SIG-M5 treated with dmso at 0.1 percent for 504 hours (cell line): ENCODE measurements around the gene SLC22A8.
"Not testable (repeated sequence)": the region's sequence is repeated elsewhere in the genome, so short reads cannot be mapped to it uniquely, and the experiment has no call there.

Source experiments
- DNase-seq: peaks from one replicate; lab custom pipeline; 2025; ENCODE audit not compliant: unreplicated experiment; lab: John Stamatoyannopoulos, UW

The SLC22A8 gene

DNA sequence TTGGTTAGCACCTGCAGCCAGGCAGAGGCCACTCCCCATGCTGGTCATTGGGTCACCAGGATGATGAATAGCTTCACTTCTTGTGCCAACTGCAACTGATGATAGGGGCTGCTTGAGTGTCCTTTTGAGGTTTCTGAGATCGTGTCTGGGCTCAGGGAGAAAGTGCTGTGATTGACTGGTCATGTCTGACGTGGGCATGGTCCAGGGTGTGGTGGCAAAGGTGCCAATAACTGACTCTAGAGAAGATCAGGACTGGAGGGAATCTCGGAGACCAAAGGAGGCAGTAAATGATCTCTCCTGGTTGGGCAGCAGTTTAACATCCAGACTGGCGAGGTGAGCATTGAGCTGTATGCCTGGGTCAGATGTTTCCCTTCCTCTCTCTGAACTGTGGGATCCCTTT, 20.9 kb downstream of the SLC22A8 start:
- no peak for DNase-seq

DNA sequence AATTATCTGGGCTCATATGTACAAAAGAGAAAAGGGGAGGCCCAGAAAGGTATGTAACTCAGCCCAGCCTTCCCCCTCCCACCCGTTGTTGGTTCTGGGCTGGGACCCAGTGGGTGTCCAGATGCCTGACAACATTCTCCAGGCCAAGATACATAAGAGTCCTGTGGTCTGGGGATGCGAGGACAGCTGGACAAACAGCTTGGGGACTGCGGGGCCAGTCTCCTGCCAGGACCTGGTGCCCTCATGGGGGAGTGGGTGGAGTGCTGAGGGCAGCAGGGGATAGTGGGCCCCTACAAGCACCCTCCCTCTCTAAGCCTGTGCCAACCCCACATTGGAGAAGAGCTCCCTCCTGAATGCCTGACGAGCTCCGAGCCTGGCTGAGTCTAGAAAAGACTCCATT, 27.4 kb downstream of the SLC22A8 start:
- no peak for DNase-seq

DNA sequence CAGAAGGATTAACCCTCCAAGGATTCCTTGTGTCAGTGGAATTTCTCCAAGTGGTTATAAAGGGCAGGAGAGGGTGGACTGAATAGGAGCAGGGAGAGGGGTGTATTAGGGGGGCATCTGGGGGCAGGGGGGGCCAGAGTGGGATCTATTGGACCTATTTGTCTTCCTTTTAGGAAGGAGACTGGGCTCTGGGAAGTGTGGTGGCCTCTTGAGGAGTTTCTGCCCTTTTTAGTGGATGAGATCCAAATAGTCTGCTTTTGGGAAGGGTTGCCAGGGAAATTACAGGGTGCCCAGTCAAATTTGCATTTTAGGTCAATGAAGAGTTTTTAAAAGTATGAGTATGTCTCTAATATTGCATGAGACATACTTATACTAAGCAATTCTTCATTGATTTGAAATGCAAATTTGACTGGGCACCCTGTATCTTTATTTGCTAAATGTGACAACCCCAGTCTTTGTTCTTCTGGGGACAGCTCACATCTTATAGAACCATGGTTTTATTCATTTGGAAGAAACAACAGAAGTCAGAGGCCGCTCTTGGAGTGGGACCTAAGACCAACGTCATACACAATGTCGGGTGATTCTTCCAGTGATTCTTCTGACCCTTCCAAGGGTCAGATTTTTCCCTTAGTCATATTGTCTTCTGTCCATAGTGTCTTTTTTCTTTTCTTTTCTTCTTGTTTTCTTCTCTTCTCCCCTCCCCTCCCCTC, 30.4 kb downstream of the SLC22A8 start:
- DNase-seq = no peak

DNA sequence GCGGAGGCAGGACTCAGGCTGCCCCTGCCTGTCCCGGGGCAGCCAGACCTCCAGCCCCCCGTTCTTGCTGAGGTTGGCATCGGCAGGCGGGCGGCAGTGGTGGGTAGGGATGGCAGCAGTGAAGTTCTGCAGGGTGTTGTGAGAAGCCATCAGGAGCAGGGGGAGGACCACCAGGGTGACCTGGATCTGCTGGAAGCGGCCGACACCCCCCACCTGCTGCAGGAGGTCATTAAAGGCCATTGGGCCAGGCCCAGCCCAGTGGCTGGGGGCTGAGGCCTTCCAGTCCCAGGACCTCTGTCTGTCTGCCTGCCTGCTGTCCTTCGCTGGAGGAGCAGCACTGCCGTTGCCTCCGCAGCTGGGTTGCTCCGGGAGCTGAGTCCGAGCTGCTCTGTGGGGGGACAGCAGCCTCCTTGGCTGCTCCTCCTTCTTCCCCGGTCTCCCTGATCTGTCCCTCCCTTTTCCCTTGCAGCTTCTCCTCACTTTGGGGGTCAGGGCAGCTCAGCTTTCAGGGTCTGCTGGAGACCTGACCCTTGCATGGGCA, 31.1 kb downstream of the SLC22A8 start, which contains the start of gene SLC22A6:
SLC22A6 (minus strand) TSS at position 517 of the 541 bp plus-strand sequence; CDS start at position 240, 277 bp downstream.
- DNase-seq = no peak

DNA sequence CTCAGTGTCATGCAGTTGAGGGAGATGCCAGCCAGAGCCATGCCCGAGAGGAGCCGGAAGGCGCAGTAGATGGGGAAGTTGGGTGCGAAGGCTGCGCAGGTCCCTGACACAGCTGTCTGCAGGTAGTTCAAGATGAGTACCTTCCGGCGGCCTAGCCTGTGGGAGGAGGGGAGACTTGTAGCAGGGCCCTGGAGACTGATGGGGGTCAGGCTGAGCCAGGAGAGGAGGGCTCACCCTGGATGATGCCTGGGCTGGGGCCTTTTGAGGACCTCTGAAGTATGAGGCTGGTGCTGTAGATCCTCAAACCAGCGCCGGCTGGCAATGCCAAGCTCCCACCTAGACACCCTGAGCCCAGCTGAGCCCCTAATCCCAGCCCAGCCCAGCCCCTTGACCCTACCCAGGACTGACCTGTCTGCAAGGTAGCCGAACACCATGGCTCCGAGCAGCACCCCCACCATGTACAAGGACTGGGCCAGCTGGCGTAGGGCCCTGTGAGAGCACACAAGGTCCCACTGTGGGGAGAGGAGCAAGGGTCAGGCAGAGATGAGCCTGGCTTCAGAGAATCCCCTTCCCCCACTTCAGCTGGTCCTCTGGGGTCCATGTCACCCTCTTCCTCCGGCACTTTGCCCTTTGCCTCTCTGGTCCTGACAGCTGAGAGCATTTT, 32.0 kb downstream of the SLC22A8 start:
- DNase-seq = no peak

DNA sequence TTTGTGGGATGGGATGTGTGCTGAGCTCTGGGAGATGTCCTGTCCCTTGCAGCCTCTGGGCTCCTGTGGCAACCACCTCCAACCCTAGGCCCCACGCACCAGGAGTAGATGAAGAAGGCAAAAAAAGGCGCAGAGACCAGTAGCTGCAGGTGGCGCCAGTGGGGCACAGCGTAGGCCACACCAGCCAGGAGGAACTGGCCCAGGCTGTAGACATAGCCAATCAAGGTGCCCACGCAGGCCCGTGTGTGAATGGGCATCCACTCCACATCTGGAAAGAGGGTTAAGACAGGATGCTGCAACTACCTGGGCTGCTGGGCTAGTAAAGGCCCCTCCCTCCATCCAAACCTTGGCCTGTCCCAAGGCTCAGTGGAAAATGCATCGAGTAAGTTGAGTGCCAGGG, 33.9 kb downstream of the SLC22A8 start:
- no peak for DNase-seq

DNA sequence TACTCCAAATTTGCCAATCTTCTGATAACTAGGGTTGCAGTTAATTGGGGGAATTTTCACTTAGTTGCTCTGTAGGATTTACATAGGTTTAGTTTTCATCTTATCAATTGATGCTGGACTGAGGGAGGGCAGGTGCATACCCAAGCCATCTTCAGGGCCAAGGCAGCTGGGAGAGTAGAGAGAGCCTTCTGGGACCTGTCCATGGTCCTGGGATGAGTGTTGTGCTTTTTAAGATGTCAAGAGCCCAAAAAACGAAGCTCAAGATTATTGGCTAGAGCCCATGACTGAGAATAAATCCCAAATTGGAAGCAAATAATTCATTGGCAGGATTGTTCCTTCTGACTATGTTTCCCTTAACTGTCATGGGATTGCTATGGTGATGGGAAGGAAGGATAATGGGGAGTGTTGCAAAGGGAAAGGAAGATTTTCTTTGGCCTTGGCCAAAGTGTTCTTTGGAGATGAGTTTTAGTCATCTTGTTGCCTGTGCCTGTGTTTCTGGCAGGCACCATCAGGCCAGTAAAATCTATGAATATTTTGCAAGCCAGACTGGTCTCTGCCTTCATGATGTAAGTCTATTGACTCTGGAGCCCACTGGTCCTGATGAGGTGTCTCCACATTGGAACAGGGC, 35.4 kb downstream of the SLC22A8 start:
- DNase-seq = no peak

DNA sequence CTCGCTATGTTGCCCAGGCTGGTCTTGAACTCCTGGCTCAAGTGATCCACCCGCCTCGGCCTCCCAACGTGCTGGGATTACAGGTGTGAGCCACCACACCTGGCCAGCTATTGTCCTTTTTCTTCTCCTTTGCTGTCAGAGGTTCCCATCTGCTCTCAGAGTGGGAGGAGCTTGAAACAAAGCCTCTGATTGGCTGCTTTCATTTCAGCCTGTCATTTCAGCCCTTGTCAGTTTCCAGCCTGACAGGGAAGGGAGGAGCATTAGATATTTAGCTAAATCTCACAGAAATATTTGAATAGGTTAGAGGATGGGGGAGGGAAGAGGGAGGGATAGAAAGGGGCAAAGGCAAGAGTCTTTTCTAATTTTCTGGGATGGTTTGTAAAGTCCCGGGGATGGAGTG, 39.5 kb downstream of the SLC22A8 start:
- DNase-seq = no peak

DNA sequence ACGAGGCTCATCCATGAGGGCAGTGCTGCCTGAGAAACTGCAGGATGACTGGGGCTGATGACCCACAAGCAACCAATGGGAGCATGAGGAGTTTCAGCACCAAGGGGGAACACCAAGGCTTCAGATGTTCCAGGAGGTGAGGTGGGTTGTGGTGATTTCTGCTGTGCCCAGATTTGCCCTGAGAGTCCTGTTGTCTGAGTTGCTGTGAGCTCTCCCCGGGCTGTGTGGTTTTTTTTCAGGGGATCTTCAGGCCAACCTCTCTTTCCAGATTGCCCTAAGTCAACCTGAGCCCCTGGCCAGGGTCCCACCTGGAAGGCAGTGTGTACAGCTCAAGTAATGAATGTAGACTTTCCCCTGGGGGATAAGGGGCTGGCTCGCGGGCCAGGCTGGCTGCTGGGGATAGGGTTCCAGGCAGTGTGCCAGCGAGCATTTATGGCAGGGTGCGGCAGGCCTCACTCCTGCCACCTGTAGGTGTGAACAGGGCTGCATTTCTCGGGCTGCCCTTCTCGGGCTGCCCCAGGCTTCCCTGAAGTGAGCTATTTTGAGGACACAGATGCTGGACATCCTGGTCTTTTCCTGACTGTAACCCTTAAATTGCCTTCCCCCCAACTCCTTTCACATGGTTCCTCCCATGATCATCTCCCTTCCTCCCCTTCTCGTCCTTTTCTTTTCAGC, 40.7 kb downstream of the SLC22A8 start:
- DNase-seq = peak; percentile 36

DNA sequence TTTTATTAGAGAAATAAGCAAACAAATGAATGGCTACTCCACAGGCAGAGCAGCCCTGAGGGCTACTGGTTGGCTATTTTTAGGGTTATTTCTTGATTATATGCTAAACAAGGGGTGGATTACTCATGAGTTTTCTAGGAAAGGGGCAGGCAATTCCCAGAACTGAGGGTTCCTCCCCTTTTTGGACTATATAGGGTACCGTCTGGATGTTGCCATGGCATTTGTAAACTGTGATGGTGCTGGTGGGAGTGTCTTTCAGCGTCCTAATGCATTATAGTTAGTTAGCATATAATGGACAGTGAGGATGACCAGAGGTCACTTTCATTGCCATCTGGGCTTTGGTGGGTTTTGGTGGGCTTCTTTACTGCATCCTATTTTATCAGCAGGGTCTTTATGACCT, 50.1 kb downstream of the SLC22A8 start:
- DNase-seq = no peak

DNA sequence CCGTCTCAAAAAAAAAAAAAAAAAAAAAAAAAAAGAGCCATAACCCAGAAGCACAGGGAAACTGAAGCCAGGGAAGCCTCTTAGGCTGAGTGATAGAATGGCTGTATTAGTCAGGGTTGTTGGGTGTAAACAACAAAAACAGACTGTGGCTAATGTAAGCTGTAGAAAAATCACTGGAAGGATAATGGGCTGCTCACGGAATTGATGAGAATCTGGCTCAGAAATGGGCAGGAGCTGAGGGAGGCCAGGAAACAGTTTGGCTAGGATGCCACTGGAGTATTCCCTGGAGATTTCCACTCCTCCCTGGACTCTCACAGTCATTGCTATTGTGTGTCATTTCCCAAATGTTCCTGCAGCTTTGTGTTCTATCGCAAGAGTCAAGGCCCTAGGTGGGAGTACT, 53.2 kb downstream of the SLC22A8 start:
- no peak for DNase-seq

DNA sequence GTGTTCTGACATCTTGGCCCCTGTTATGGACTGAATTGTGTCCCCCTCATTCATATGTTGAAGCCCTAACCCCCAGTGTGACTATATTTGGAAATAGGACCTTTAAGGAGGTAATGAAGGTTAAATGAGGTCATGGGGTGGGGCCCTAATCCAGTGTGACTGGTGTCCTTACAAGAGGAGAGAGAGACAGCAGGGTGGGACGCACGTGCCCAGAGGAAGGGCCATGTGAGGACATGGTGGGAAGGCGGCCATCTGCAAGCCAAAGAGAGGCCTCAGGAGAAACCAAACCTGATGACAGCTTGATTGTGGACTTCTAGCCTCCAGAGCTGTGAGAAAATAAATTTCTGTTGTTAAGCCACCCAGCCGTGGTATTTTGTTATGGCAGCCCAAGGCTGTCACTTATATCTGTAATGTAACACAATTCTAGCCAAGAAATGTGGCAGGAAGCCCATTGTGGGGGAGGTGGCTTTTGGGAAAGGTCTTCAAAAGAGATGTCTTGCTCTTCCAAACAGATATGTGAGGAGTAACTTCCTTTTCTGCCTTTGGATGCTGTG, 54.5 kb downstream of the SLC22A8 start:
- no peak for DNase-seq

DNA sequence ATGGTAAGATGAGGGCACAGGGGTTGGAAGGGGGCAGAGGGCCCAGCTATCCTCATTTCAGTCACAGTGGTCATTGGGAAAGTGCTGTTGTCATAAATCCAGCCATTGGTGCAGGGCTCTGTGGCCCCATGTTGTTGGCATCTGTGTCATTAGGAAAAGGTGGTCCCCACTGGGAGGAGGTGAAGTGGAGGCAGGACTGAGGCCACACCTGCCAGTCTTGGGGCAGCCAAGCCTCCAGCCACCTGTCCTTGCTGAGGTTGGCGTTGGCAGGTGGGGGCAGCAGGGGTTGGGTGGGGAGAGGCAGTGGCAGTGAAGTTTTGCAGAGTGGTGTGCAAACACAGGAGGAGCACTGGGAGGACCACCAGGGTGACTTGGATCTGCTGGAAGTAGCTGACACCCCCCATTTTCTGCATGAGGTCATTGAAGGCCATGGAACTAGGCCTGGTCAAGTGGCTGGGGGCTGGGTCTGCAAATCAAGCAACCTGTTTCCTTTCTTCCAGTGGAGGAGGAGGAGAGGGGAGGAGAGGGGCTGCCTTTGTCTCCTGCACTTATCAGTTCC, 56.1 kb downstream of the SLC22A8 start:
- no peak for DNase-seq

DNA sequence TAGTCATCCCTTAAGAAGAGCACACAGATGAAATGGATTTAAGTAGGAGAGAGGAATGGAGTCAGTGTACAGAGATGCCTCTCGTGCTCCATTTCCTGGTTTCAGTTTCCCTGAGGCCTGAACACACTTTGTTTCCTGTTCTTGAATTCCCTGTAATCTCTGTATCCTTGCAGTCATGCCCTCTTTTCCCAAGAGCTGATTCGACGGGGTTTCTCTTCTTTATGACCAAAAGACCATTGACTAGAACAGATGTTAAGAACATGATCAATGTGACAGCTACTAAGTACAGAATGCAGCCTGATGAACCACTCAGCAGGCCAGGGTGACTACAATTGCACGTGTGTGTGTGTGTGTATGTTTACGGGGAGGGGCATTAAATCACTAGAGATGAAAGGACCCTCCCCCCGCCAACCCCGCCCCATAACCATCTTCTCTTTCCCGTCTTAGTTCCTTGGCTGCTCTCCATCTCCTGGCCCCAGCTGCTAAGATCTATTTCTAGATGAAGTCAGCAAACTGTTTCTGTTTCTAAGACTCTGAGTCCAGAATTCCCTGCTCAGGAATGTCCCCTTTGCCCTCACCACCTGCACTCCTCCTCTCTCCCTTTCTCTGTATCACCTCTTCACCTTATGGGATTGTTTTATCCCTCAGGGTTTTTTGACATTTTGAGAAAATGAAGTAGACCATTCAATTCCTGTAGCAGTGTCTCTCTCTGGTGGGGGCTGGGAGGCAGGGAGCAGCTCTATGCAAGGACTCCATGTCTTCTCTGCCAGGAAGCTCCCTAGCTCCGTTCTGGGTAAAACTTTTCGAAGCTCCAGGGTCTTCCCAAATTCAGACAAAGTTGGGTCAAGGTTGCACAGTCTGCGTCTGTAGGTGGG, 56.9 kb downstream of the SLC22A8 start:
- no peak for DNase-seq

DNA sequence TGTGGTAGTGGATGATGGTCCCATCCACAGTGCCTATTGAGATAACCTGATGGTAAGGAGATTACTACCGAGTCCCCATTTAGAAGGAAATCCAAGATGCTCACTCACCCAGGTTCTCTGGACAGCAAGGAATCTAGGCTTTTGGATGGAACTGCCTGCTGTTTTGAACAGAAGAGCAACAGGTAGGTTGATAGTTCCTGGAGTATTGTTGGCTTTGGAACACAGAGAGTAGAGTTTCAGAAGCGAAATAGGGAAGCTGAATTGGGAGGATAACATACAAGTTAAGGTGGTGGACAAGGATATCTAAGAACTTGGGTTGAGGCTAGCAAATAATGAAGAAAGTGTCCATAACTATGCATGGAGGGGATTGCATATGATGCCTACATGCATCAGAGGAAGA, 58.5 kb downstream of the SLC22A8 start:
- no peak for DNase-seq

DNA sequence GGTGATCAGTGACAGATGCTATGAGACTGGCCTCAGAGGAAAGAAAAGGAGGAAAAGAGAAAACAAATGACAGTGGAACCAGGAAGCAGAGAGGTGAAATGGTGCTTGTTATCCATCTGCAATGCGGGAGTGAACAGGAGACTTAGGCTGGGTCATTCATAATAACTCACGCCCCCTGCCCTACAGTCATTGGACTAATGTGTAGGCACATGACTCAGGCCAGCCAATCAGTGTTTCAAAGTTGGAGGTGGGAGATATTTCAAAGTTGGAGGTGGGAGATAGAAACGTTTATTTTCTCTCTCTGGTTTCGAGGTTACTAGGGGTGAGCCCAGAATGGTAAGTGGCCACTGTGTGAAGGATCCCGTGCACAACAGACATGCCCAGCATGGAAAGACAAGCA, 61.2 kb downstream of the SLC22A8 start:
- no peak for DNase-seq

DNA sequence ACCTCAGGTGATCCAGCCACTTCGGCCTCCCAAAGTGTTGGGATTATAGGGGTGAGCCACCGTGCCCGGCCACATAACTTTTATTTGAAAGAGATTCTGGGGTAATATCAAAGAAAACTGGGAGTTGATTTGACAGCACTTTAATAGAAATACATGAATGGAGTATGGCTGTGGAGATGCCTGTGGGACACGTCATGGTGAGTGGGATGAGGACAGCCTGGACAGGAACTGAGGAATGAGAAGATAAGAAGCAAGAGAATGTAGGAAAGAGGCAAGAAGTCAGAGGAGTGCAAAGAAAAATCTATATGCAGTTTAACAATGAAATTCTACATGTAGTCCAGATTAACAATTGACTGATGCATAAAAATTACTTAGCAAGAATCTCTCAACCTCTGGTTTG, 61.8 kb downstream of the SLC22A8 start:
- no peak for DNase-seq

DNA sequence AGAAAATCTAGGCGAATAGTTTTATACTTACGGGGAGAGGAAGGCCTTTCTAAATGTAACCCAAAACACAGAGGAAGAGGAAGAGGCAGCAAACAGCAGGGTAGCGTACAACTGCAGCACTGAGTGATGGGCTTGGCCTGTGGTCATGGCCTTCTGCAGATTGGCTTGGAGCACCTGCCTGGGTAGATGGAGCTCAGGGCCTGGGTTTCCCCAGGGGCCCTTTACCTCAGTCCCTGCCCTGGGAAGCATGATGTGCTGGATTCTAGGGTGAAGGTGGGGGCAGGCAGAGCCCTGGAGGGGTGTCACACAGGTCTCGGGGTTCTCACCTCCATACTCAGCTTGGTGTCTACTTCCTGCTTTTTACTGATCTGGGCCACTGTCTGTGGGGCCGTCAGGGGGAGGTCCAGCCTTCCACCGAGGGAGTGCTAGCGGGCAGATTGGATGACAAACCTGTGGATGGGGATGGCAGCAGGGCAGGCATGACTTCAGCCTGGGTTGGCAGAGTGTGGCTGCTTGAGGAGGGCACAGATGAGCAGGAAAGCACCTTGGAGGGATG, 66.8 kb downstream of the SLC22A8 start:
- no peak for DNase-seq

DNA sequence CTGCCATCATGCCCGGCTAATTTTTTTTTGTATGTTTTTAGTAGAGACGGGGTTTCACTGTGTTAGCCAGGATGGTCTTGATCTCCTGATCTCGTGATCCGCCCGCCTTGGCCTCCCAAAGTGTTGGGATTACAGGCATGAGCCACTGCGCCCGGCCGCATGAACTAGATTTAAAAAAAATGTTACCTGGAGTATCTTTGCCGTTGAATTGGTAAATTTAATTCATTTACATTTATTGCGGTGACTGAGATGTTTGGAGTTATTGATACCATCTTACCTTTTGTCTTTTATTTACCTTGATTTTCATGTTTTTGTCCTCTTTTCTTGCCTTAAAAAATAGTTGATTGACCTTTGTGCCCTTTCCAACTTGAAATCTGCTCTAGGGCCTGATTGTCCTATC, 70.1 kb downstream of the SLC22A8 start:
- not testable (repeated sequence) for DNase-seq
